Activated CD4-positive, alpha-beta T cell treated with anti-CD3 and anti-CD28 coated beads, Interleukin-2, amount 50 U/mL, for 48 hours (primary cell): Measurements from ENCODE around the gene APOL2.
A peak's percentile ranks its signal among the peaks of the same experiment; 100 is the strongest.
"Not testable (repeated sequence)": the region's sequence is repeated elsewhere in the genome, so short reads cannot be mapped to it uniquely, and the experiment has no call there.

Experiments
- DNase-seq, 2 experiments: peaks; one replicate each; pipeline ENCODE4 v3.0.0-alpha.2; 2020

The APOL2 gene, protein sequence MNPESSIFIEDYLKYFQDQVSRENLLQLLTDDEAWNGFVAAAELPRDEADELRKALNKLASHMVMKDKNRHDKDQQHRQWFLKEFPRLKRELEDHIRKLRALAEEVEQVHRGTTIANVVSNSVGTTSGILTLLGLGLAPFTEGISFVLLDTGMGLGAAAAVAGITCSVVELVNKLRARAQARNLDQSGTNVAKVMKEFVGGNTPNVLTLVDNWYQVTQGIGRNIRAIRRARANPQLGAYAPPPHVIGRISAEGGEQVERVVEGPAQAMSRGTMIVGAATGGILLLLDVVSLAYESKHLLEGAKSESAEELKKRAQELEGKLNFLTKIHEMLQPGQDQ

DNA sequence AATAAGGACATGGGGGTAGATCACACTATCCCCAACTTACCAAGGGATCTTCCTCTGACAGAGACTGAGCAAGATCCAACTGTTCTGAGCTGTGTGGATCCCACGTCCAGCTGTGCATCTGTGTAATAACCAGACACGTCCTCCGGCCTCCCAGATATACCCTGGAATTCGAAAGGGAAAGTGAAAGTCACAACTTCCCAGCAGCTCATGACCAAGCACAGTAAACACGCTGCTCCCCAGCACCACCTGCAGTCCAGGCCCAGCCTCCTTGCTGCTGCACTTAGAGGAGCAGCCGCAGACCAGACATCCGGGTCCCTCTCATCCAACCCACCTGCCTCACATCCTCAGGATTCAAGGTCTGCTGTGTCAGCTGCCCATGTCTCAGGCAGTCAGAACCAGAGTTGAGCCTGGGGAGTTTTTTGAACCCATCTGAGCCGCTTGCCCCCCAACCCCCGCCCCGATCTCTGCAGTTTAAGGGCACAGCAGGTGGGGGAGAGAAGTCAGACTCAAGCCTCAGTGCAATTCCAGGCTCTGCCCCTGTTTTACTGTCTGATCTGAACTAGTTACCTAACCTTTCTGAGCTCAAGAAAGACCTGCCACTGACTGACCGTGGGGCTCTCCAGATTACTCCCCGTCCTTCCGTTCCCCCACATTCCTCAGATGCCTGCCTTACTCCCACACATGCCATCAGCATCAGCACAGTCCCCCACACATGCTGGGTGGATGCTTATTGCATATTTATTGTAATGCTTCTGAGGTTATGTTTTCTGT lies at the start of gene APOL2:
TSS of gene APOL2 (minus strand) at position 127 of the 771 bp plus-strand sequence. CDS start 6,365 bp downstream, outside the sequence.
- DNase-seq = peak; percentile 83 to 88

- no peak for DNase-seq
These were observed 49.5 kb upstream of the APOL2 start for GRCh38 chr22:36288571-36289405.

DNA sequence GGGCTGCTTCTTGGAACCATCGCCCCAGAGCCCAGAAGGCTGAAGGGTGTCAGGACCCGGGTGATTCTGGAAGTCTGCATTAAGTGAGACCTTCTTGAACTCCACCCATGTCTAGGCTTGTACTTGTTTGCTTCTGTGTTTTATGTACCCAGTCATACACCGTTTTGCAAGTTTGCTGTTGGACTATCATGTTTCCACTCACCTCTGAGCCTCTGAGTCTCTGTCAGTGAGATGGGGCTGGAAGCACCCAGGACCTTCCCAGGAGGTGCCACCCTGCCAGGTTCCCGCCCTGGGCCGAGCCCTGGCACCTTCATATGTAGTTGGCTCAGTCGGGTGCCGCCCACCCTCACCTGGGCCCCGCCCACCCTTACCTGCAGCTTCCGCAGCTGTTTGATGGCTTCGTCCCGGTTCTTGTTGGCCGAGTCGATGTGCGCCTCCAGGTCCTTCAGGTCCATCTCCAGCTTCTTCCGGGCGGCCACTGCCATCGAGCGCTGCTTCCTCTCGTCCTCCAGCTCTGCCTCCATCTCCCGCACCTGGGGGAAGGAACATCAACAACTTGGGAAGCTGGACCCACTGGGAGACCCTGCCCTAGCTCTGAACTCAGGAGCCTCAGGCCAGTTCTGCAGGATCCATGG lies 48.7 kb upstream of the APOL2 start:
- DNase-seq = no peak

GRCh38 chr22:36286096-36286957 lies 47.0 kb upstream of the APOL2 start:
- peak; percentile 72 to 75 for DNase-seq

DNA sequence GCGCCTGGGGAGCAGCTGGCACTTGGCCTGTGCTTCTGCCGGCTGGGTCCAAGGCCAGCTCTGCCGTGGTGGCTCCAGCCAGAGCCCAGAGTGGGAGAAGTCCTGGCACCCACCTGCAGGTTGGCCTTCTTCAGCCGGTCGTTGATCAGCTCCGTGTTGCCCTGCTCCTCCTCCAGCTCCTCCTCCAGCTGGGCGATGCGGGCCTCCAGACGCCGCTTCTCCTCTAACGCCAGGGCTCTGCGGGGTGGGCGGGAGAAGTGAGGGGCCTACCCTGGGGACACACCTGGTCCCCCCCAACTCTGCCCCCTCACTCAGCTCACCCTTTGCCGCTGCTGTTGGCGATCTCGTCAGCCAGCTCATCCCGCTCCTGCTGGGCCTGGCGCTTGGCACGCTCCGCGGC lies 46.2 kb upstream of the APOL2 start:
- no peak for DNase-seq

DNA sequence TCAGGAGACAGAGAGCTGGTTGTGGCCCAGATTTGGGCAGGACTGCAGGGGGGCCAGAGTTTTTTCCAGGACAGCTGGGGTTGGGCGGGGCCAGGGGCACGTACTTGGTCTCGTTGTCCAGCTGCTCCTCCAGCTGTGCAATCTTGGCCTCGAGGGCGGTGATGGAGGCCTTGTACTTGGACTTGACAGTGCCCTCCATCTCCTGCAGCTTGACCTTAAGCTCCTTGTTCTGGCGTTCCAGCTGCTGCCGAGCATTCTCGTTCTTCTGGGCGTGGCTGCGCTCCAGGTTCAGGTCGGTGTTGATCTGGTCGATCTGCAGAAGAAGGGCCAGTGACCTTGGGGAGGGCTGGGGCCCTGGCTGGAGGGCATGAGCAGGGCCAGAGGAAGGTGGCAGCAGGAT lies 45.7 kb upstream of the APOL2 start:
- DNase-seq = no peak

DNA sequence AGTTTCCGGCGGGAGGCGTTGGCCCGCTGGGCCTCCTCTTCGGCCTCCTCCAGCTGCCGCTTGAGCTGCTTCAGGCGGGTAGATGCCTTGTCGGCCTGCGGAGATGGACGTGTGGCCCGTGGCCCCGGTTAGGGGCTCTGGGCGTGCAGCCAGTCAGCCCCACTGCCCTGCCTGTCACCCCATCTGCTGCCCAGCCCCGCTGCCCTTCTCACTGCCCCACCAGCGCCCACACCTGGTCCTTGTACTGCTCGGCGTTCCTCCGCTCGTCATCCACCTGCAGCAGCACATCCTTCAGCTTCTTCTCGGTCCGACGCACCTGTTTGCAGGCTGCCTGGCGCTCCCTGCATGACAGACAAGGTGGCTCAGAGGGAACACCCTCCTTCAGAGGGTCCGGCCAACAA lies 44.8 kb upstream of the APOL2 start:
- no peak for DNase-seq

GRCh38 chr22:36282328-36282831 lies 43.1 kb upstream of the APOL2 start:
- no peak for DNase-seq

GRCh38 chr22:36281781-36282327 lies 42.5 kb upstream of the APOL2 start:
- no peak for DNase-seq

- no peak for DNase-seq
These were observed 41.1 kb upstream of the APOL2 start for GRCh38 chr22:36280379-36280778.

- no peak for DNase-seq
These were observed 39.9 kb upstream of the APOL2 start for GRCh38 chr22:36279219-36279666.

GRCh38 chr22:36277482-36278291 lies 38.4 kb upstream of the APOL2 start:
- peak; percentile 71 to 76 for DNase-seq

- no peak for DNase-seq
These were observed 35.2 kb upstream of the APOL2 start for GRCh38 chr22:36274531-36274930.

- DNase-seq = not testable (repeated sequence)
These were observed 32.6 kb upstream of the APOL2 start for GRCh38 chr22:36271951-36272350.

GRCh38 chr22:36271231-36271630 lies 31.9 kb upstream of the APOL2 start:
- DNase-seq = not testable (repeated sequence)

DNA sequence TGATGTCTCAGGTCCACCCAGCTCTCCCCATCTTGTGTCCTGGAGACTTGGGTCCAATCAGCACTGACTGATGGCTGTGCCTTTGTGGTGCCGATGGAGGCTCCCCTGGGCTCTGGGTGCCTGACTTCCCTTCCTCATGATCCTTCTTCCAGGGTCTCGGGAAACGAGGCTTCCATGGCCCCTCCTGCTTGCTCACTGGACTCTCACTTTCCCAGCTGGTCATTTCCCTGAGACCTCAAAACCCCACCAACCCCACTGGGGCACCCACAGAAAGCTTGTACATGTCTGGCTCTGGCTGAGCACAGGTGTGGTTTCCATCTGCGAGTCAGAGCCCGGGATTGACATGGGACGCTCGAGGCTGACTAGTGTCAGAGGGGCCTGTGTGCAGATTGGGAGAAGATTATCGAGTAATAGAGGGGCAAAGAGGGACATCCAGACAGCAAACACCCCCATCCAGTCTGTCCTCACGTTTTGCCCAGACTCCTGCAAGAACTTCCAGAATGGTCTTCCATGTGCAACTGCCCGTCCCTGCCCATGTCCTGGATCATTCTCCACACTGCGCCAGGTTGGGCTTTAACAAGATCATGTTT lies 28.7 kb upstream of the APOL2 start:
- DNase-seq = no peak

GRCh38 chr22:36267058-36267457 lies 27.7 kb upstream of the APOL2 start:
- no peak for DNase-seq

DNA sequence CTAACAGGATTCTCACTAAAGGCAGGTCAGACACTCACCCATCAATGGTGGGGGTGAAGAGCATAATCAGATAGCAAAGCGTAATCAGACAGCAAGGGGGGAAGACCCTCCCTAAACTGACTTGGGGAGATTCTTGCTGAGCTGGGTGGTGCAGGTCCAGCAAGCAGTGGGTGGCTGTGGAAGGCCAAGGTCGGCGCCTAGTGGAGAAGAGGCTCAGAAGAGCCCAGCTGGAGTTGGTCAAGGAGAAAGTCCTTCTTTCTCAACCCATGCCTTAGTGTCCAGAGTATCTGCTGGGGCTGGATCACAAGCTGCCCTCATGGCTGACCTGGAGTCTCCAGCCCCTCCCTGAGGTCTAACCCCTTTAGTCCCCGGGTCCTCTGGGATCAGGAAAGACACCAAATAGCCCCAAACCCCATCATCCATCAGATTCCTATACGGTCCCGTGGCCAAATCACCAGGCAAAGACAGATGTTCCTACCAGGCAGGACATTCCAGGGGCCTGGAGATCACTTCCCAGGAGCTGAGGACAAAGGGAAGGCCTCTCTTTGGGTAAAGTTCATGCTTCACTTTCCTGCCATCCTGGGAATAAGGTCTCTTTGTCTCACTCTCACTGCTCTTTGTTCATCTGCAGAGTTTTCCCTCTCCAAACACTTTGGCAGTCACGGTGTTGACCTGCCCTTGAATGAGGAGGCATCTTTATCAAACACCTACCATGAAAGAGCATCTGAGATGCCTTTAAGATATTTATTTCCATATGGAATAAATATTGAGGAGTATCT lies 24.7 kb upstream of the APOL2 start:
- not testable (repeated sequence) for DNase-seq

- DNase-seq = not testable (repeated sequence)
These were observed 23.9 kb upstream of the APOL2 start for GRCh38 chr22:36263216-36263673.
